Small intestine (tissue), 7 donors: ENCODE data around the gene C1QTNF8. TPM values are rescaled to one million over a fixed set of nuclear protein-coding genes. Genes with fewer than 3 reads are reported as not detected.

Experiments used
- DNase-seq, 2 donors: peaks; one replicate each; pipeline versions ENCODE4 v3.0.0 to v3.0.0-alpha.2; 2013
- FAIRE-seq: peaks from 2 replicates; lab custom pipeline; 2012; peaks lifted over from hg19 to GRCh38; lab: Jason Lieb, UNC
- H3K27ac ChIP-seq, 3 donors: one replicate each; pipeline ENCODE4 v1.5.1; 2013; ENCODE audit warnings: low read length in 2 of 3, mild to moderate bottlenecking in 2 of 3, control low read depth in 1 of 3, inconsistent platforms in 1 of 3, low read depth in 1 of 3, moderate library complexity in 1 of 3
- H3K27me3 ChIP-seq, 3 donors: one replicate each; pipeline ENCODE4 v1.6.1; 2013; ENCODE audit warnings: low read length in 3 of 3, inconsistent platforms in 1 of 3; ENCODE audit not compliant: control insufficient read depth in 3 of 3, insufficient read depth in 3 of 3
- H3K36me3 ChIP-seq, 3 donors: one replicate each; pipeline ENCODE4 v1.6.1; 2013; ENCODE audit warnings: low read length in 3 of 3, inconsistent platforms in 1 of 3, low read depth in 1 of 3, mild to moderate bottlenecking in 1 of 3, moderate library complexity in 1 of 3; ENCODE audit not compliant: control insufficient read depth in 3 of 3, insufficient read depth in 2 of 3
- H3K4me1 ChIP-seq, 3 donors: one replicate each; pipeline ENCODE4 v1.6.1; 2013; ENCODE audit warnings: low read length in 2 of 3, inconsistent platforms in 1 of 3, low read depth in 1 of 3, mild to moderate bottlenecking in 1 of 3, moderate library complexity in 1 of 3; ENCODE audit not compliant: control insufficient read depth in 3 of 3, insufficient read depth in 2 of 3
- H3K4me3 ChIP-seq, 3 donors: one replicate each; pipeline ENCODE4 v1.5.1; 2013; ENCODE audit warnings: low read length in 3 of 3, control low read depth in 1 of 3, inconsistent platforms in 1 of 3, low read depth in 1 of 3, mild to moderate bottlenecking in 1 of 3, moderate library complexity in 1 of 3
- H3K9me3 ChIP-seq, 2 donors: one replicate each; pipeline ENCODE4 v1.6.1; 2013; ENCODE audit warnings: low read depth in 1 of 2, low read length in 1 of 2; ENCODE audit not compliant: control insufficient read depth in 2 of 2, insufficient read depth in 1 of 2
- WGBS, 3 donors: extraction: QIAGEN DNeasy Blood & Tissue Kit; methylation state at CpG; one replicate each; pipeline ENCODE4 v1.1.7; 2013; 5-methylcytosine and 5-hydroxymethylcytosine counted together
- polyA plus RNA-seq, 4 donors: library from polyadenylated mRNA; stranded (reverse) in 3 of 4; unstranded in 1 of 4; fragments of 200-250 nt in 3 of 4; fragments of 120-200 nt in 1 of 4; gene quantifications; one replicate each; pipeline versions ENCODE4 v1.2.1 to v1.2.3, GENCODE V29; 2013
- donor health status: healthy with polysubstance abuse.
- donor health status: control.
- donor health status: control.
- donor health status: Bipolar disorder and iron deficiency.
- donor health status: healthy.

Gene C1QTNF8
- polyA plus RNA-seq, 4 donors: 0.07 TPM; not detected in 3

DNA sequence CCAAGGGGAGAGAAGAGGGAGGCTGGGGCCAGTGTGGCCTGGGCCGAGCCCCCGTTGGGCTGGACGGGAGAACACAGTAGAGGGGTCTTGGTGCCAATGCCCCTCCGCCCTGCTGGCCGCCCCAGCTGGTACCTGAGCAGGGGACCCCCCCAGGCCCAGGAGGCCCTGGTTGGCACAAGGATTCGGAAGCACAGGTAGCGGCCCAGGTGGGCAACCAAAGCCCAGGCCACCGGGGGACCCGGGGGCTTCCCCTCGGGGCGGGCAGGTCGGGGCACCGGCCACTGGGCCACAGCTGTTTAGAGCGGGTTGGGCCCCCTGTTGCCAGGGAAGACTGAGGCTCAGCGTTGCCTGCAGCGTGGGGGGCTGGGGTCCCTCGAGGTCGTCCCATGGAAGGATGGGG is 28.2 kb upstream of the C1QTNF8 start:
- DNase-seq: no peak

DNA sequence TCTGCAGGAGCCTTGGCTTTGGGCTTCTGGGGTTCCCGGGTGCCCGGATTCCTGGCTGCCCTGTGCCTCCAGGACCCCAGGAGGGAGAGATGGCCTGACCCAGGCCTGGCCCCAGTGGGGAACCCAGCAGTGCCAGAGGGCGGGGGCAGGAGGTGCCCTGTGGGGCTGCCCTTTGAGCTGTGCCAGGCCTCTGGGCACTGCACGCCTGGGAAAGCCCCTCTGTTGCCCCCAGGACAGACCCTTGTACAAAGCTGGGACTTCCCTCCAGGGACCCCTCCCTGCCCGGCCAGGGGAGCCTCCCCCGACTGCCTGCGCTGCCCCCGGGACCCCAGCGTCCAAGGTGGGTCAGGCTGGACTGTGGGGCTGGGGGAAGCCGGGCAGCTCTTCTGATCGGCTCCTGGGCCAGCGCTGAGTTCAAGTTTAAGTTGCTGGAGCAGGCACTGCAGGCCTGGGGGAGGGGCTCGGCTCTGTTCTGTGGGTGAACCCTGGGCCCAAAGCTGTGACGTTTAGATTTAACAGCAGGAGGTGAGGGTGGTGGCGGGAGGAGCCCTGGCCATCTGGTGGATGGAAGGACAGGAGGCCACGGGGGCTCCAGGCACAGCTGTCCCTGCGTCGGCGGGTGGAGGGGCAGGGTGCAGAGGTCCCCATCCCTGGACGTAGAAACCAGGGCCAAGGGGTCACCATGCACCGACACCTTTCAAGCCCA is 27.6 kb upstream of the C1QTNF8 start:
- 45 to 71% (median 57%) methylated on average over 14 to 21 of the region's 21 CpGs for WGBS, 3 donors
- H3K27ac ChIP-seq: no peak overlapping the region
- H3K27me3 ChIP-seq: peaks cover 0 to 6% (median 0%) of the 10 kb centered on the region in 3 donors
- no peak overlapping the region for H3K4me3 ChIP-seq
- DNase-seq (no peak), FAIRE-seq (no peak)
- H3K9me3 ChIP-seq: no peaks in the 10 kb centered on the region
- H3K36me3 ChIP-seq: no peaks in the 10 kb centered on the region
- peaks cover 0 to 4% (median 0%) of the 10 kb centered on the region in 3 donors for H3K4me1 ChIP-seq

More for the DNA sequence above, 28.2 kb upstream of the C1QTNF8 start:
- H3K9me3 ChIP-seq: no peaks in the 10 kb centered on the region
- H3K4me3 ChIP-seq: no peak overlapping the region
- no peak overlapping the region for H3K27ac ChIP-seq
- 79 to 84% (median 83%) methylated on average over 13 to 18 of the region's 18 CpGs for WGBS, 3 donors
- H3K36me3 ChIP-seq: no peaks in the 10 kb centered on the region
- H3K27me3 ChIP-seq: peaks cover 0 to 6% (median 0%) of the 10 kb centered on the region in 3 donors
- H3K4me1 ChIP-seq: peaks cover 0 to 4% (median 0%) of the 10 kb centered on the region in 3 donors
- FAIRE-seq: no peak

DNA sequence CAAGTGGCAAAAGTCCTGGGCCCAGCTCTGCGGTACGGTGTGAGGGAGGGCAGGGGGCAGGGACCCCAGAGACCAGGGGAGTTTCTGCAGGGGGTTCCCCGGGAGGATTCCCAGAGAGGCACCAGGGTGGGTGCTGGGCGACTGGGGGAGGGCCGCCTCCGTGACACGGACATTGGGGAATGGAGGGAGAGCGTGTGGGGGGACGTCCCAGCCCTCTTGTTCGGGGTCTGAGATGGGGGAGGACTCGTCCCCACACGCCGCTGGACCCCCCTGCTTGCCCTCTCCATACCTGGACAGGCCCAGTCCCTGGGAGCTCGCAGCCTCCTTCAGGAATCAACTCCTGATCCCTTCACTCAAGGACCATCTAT is 26.3 kb upstream of the C1QTNF8 start:
- Histone ChIP-seq H3K9me3 (no peaks in the 10 kb centered on the region), H3K4me1 (peaks cover 0 to 4% (median 0%) of the 10 kb centered on the region in 3 donors), H3K4me3 (no peak overlapping the region), H3K36me3 (no peaks in the 10 kb centered on the region), H3K27ac (no peak overlapping the region), H3K27me3 (peaks cover 0 to 6% (median 4%) of the 10 kb centered on the region in 3 donors)
- 68 to 88% (median 85%) methylated on average over 11 to 14 of the region's 14 CpGs for WGBS, 3 donors
- FAIRE-seq (no peak), DNase-seq (no peak)

DNA sequence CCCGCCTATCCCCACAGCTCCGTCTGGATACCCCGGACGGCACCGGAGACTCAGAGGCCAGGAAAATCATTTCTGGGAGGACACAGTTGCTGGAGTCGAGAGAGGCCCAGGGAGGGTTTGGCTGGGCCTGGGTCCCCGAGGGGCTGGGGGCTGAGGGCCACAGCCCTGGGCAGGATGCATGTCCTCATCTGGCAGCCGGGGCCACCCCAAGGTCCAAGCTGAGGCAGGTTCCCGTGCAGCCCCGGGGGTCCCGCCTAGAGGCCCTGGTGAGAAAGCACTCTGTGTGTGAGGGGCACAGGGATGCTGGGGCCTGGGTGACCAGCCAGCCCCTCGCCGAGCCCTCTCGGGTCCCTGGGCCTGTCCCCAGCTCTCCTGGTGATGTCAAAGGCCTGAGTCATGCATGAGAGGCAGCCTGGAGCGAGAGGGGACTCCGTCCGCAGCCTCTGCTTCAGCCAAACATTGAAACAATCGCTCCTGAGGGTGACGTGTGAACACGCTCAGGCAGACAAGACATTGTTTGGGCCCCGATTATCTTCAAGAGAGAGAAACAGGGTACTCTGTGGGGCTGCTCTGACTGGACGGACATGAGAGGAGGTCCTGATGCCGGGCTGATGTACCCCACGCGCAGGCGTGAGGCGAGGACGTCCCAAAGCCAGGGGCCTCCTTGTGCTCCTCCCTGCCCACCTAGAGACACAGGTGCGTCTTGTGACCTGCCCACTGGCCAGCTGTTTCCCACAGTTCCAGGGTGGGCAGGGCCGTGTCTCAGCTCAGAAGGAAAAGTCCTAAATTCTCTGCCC is 25.8 kb upstream of the C1QTNF8 start:
- Histone ChIP-seq H3K4me1 (peaks cover 0 to 4% (median 0%) of the 10 kb centered on the region in 3 donors), H3K27ac (no peak overlapping the region), H3K36me3 (no peaks in the 10 kb centered on the region), H3K9me3 (no peaks in the 10 kb centered on the region), H3K27me3 (peaks cover 0 to 6% (median 4%) of the 10 kb centered on the region in 3 donors), H3K4me3 (no peak overlapping the region)
- WGBS, 3 donors: 56 to 76% (median 64%) methylated on average over 28 to 30 of the region's 30 CpGs
- no peak for DNase-seq
- no peak for FAIRE-seq

DNA sequence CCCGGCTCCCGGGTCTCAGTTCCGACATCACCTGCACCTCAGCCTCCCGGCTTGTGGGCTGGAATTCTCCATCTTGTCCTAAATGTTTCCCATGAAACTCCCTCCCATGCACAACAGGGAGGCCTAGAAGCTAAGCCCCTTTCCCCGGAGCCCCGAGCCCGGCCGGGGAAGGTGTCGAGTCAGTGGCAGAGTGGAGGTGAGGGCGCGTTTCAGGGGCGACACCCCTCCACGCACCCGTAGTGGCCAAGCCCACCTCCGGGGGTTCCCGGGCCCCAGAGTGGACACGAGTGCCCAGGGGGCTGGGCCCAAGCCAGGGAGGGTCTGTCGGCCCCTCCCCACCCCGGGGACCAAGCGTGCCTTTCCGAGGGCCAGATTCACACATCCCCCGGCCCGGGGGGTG is 25.0 kb upstream of the C1QTNF8 start:
- no peak overlapping the region for H3K27ac ChIP-seq
- H3K36me3 ChIP-seq: no peaks in the 10 kb centered on the region
- H3K4me1 ChIP-seq: peaks cover 0 to 4% (median 0%) of the 10 kb centered on the region in 3 donors
- WGBS, 3 donors: 70 to 79% (median 75%) methylated on average over 20 to 23 of the region's 23 CpGs
- H3K4me3 ChIP-seq: no peak overlapping the region
- peaks cover 3 to 6% (median 4%) of the 10 kb centered on the region in 3 donors for H3K27me3 ChIP-seq
- DNase-seq: no peak
- no peaks in the 10 kb centered on the region for H3K9me3 ChIP-seq
- no peak for FAIRE-seq

DNA sequence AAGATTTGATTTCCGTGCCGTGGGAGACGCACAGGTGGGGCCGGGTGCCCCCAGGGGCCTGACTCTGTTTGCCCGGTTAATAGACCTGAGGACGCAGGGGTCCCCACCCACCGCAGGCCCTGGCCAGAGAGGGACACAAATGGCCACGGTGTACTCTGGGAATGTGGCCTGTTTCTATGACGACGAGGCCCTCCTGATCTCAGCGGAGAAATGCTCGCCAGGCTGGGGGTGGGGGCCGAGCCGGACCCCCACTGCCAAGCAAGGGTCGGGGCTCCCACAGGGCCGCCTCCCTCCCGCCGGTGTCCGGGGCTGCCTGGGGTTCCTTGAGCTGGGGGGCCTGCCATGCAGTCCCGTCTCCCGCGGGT is 24.5 kb upstream of the C1QTNF8 start:
- no peak overlapping the region for H3K4me3 ChIP-seq
- H3K27me3 ChIP-seq: peaks cover 3 to 6% (median 4%) of the 10 kb centered on the region in 3 donors
- H3K4me1 ChIP-seq: peaks cover 0 to 4% (median 0%) of the 10 kb centered on the region in 3 donors
- DNase-seq (no peak), FAIRE-seq (no peak)
- H3K36me3 ChIP-seq: no peaks in the 10 kb centered on the region
- H3K27ac ChIP-seq: no peak overlapping the region
- WGBS, 3 donors: 47 to 67% (median 55%) methylated on average over 16 to 22 of the region's 22 CpGs
- no peaks in the 10 kb centered on the region for H3K9me3 ChIP-seq

DNA sequence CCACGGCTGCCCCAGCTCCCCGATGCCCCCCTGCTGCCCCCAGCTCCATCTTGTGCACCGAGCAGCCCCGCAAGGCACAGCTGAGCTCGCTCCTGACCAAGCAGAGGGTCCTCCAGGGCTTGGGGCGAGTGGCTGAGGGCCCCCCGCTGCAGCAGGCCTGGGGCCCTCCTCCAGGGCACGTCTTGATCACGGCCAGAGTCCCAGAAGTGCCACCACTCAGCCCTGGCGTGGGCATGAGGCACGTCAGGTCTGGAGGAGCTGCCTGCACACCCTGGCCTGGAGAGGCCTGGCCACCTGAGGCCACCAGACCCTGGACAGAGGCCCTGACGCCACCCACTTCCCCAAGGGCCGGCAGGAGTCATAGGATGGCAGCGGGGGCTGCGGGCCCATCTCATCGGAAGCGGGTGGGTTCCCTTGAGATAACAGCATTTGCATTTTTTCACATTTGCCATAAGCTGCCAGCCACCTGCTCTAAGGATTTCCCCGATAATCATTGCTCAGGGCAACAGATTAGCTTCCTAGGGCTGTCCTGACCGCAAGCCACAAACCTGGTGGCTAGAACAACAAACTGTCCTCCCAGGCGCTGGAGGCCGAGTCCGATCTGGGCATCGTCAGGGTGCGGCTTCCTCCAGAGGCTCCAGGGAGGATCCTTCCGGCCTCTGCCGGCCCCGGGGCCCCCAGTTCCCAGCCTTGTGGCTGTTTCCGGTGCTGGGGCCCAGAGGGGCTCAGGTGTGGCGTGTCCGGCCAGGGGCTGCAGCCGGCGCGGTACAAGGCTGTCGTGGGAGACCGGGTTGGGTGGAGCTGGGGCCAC is 23.9 kb upstream of the C1QTNF8 start:
- peaks cover 0 to under 1% (median 0%) of the 10 kb centered on the region in 3 donors for H3K4me1 ChIP-seq
- FAIRE-seq (no peak), DNase-seq (no peak)
- no peak overlapping the region for H3K27ac ChIP-seq
- WGBS, 3 donors: 27 to 61% (median 44%) methylated on average over 33 to 35 of the region's 35 CpGs
- no peak overlapping the region for H3K4me3 ChIP-seq
- peaks cover 3 to 6% (median 4%) of the 10 kb centered on the region in 3 donors for H3K27me3 ChIP-seq
- no peaks in the 10 kb centered on the region for H3K36me3 ChIP-seq
- no peaks in the 10 kb centered on the region for H3K9me3 ChIP-seq

DNA sequence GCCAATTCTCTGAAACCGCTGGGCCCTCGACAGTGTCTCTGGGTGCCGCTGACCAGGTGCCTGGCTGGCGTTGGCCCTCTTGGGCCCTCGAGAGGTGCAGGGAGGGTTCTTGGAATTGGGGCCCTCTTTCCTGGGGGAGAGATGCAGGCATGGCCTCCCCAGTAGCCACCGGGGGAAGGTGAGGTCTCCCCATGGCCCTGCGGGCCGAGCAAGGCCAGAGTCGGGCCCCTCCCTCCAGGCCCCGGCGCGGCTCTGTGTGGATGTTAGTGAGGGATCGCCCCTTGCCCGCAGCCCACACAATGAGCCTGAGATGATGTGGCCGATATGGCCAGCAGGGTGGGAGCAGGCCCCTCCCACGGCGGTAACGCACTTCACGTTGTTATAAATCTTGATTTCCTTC is 23.1 kb upstream of the C1QTNF8 start:
- H3K4me1 ChIP-seq: no peaks in the 10 kb centered on the region
- H3K27ac ChIP-seq: no peak overlapping the region
- peaks cover 3 to 6% (median 4%) of the 10 kb centered on the region in 3 donors for H3K27me3 ChIP-seq
- no peaks in the 10 kb centered on the region for H3K9me3 ChIP-seq
- FAIRE-seq (no peak), DNase-seq (no peak)
- H3K4me3 ChIP-seq: no peak overlapping the region
- no peaks in the 10 kb centered on the region for H3K36me3 ChIP-seq
- 71 to 81% (median 74%) methylated on average over 16 to 19 of the region's 19 CpGs for WGBS, 3 donors
